ENCODE results near the gene PPP5C. TPM values are rescaled to one million over a fixed set of nuclear protein-coding genes. Genes with fewer than 3 reads are reported as not detected.
A peak's percentile ranks its signal among the peaks of the same experiment; 100 is the strongest.
"Not testable (repeated sequence)": the region's sequence is repeated elsewhere in the genome, so short reads cannot be mapped to it uniquely, and the experiment has no call there.

PPP5C gene
- total RNA-seq, 1 experiment from 2014 or later: 102 TPM

DNA sequence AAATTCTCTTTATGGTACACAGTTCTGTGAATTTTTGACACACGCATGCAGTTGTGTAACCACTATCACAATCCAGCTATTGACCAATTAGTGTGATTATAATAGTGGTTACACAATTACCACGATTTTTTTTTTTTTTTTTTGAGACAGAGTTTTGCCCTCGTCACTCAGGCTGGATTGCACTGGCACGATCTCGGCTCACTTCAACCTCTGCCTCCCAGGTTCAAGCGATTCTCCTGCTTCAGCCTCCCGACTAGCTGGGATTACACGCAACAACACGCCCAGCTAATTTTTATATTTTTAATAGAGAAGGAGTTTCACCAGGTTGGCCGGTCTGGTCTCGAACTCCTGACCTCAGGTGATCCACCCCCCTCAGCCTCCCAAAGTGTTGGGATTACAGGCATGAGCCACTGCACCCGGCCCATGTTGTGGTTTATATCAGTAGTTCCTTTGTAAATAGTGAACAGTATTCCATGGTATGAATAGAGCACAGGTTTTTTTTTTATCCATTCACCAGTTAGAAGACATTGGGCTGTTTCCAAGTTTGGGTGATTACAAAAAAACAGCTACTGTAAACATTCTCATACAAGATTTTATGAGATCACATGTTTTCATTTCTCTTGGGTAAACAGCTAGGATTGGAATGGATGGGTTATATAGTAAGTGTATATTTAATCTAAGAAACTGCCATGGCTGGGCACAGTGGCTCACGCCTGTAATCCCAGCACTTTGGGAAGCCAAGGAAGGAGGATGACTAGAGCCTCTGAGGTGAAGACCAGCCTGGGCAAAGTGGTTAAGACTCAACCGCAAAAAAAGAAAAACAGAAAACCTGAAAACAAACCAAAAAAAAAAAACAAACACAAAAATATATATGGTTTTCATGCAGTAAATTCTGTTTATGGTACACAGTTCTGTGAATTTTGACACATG lies 33.1 kb upstream of the PPP5C start:
- RAD21 ChIA-PET (ENCODE audit: low non-redundant PET in 1 of 2, low total read pairs in 2 of 2, uncharacterized antibody in 2 of 2, unreplicated experiment in 2 of 2); ATAC-seq; BruUV-seq (replicated peaks): not testable (repeated sequence)

GRCh38 chr19:46317339-46317738 lies 29.5 kb upstream of the PPP5C start:
- Histone ChIP-seq H3K4me1 (ENCODE audit: control insufficient read depth in 1 of 2, insufficient read depth in 2 of 2, low read length in 2 of 2) (peaks cover 0 to 4% of the 10 kb centered on the region in 2 experiments; a peak in 2 of 4 replicates), H3K4me3 (replicated peaks in 1 of 2; ENCODE audit: low read depth in 1 of 2, low read length in 2 of 2) (no peak overlapping the region), H3K9me2 (ENCODE audit: insufficient read depth) (no peaks in the 10 kb centered on the region), H3K9ac (ENCODE audit: low read length) (no peak overlapping the region), H4K20me1 (ENCODE audit: insufficient read depth) (no peaks in the 10 kb centered on the region), H3K4me2 (ENCODE audit: low read length) (no peak overlapping the region), H3K79me2 (ENCODE audit: insufficient read depth, low read length) (no peaks in the 10 kb centered on the region), H3K27ac (ENCODE audit: low read depth, low read length) (no peak overlapping the region), H2AFZ (ENCODE audit: low read depth, low read length, poor library complexity, severe bottlenecking) (peak overlapping the region; percentile 88), H3K36me3 (ENCODE audit: control insufficient read depth in 1 of 2, insufficient read depth in 2 of 2, low read length in 2 of 2) (no peaks in the 10 kb centered on the region), H3K27me3 (ENCODE audit: insufficient read depth, low read length) (no peaks in the 10 kb centered on the region), H3K9me3 (ENCODE audit: control insufficient read depth in 1 of 2, insufficient read depth in 1 of 2, low read depth in 1 of 2, low read length in 2 of 2) (no peaks in the 10 kb centered on the region)
- ChIA-PET RAD21 (ENCODE audit: low non-redundant PET in 1 of 2, low total read pairs in 2 of 2, uncharacterized antibody in 2 of 2, unreplicated experiment in 2 of 2) (no interaction called here), POLR2A (no interaction called here), CTCF (no interaction called here)
- BruUV-seq (replicated peaks): no TSS peak
- DNase-seq (ENCODE audit: low read depth, low spot score) (no peak), ATAC-seq (no peak)
- TF ChIP-seq ZBTB33 (IDR thresholded peaks at IDR 0.05; ENCODE audit: extremely low read depth, insufficient replicate concordance, low read length): no peak
- no peak for TF ChIP-seq POLR2A (IDR thresholded peaks at IDR 0.05; ENCODE audit: borderline replicate concordance, extremely low read depth, insufficient read depth, insufficient read length)
- no peak for TF ChIP-seq ZFX (IDR thresholded peaks at IDR 0.05)
- no peak for TF ChIP-seq CTCF (IDR thresholded peaks at IDR 0.05 in 2 of 3, conservative IDR thresholded peaks at IDR 0.05 in 1 of 3; ENCODE audit: borderline replicate concordance in 1 of 3, insufficient read depth in 1 of 3, low read depth in 2 of 3, low read length in 2 of 3)
- TF ChIP-seq SIN3A (IDR thresholded peaks at IDR 0.05; ENCODE audit: low read depth): no peak
- TF ChIP-seq EGR1 (IDR thresholded peaks at IDR 0.05; ENCODE audit: low read depth): no peak
- no peak for TF ChIP-seq SP1 (IDR thresholded peaks at IDR 0.05; ENCODE audit: low read depth)
- no peak for TF ChIP-seq FOSL1 (IDR thresholded peaks at IDR 0.05; ENCODE audit: low read depth)
- TF ChIP-seq JUND (IDR thresholded peaks at IDR 0.05): no peak
- intact Hi-C loops (cut with micrococcal nuclease): no loop called here

More for the DNA sequence above, 33.1 kb upstream of the PPP5C start:
- H4K20me1 ChIP-seq (ENCODE audit: insufficient read depth); intact Hi-C loops (cut with micrococcal nuclease); H3K36me3 ChIP-seq (ENCODE audit: control insufficient read depth in 1 of 2, insufficient read depth in 2 of 2, low read length in 2 of 2); DNase-seq (ENCODE audit: low read depth, low spot score); H3K4me1 ChIP-seq (ENCODE audit: control insufficient read depth in 1 of 2, insufficient read depth in 2 of 2, low read length in 2 of 2); H3K4me3 ChIP-seq (replicated peaks in 1 of 2; ENCODE audit: low read depth in 1 of 2, low read length in 2 of 2); H2AFZ ChIP-seq (ENCODE audit: low read depth, low read length, poor library complexity, severe bottlenecking); H3K9ac ChIP-seq (ENCODE audit: low read length); H3K27ac ChIP-seq (ENCODE audit: low read depth, low read length); H3K9me3 ChIP-seq (ENCODE audit: control insufficient read depth in 1 of 2, insufficient read depth in 1 of 2, low read depth in 1 of 2, low read length in 2 of 2); H3K79me2 ChIP-seq (ENCODE audit: insufficient read depth, low read length); H3K27me3 ChIP-seq (ENCODE audit: insufficient read depth, low read length); POLR2A ChIA-PET; H3K9me2 ChIP-seq (ENCODE audit: insufficient read depth); H3K4me2 ChIP-seq (ENCODE audit: low read length): not testable (repeated sequence)
- CTCF ChIA-PET: interaction anchor here (0.5 kb wide), 1 partner anchor 701 kb away, joined by 3 read pairs; no protein-coding TSS in a partner anchor

All from HCT116 (cell line).